DOHH2 (cell line): Measurements from ENCODE around the gene GPR4.
A peak's percentile ranks its signal among the peaks of the same experiment; 100 is the strongest.

Source experiments
- H3F3A ChIP-seq: fragments of 200-600 bp; sonication (generic), shearing (Covaris generic); 2 replicates; pipeline ENCODE4 v1.6.0; 2016; ENCODE audit warnings: antibody characterized with exemption, mild to moderate bottlenecking; ENCODE audit not compliant: control insufficient read depth, insufficient read depth
- H3K27ac ChIP-seq: fragments of 200-600 bp; sonication (generic); 2 replicates; pipeline ENCODE4 v1.5.1; 2014; ENCODE audit warnings: low read depth, mild to moderate bottlenecking, low read length, moderate library complexity
- H3K27me3 ChIP-seq: fragments of 200-600 bp; sonication (generic); 2 replicates; pipeline ENCODE4 v1.6.1; 2014; ENCODE audit warnings: mild to moderate bottlenecking, low read length, mixed read lengths; ENCODE audit not compliant: control insufficient read depth
- H3K36me3 ChIP-seq: fragments of 200-600 bp; sonication (generic); 2 replicates; pipeline ENCODE4 v1.6.1; 2014; ENCODE audit warnings: mild to moderate bottlenecking, low read length, moderate library complexity, mixed read lengths; ENCODE audit not compliant: control insufficient read depth
- H3K4me1 ChIP-seq: fragments of 200-600 bp; sonication (generic); 2 replicates; pipeline ENCODE4 v1.6.1; 2014; ENCODE audit warnings: mild to moderate bottlenecking, low read length, mixed read lengths; ENCODE audit not compliant: control insufficient read depth
- H3K4me2 ChIP-seq: fragments of 200-600 bp; sonication (generic); 2 replicates; pipeline ENCODE4 v1.6.0; 2014; ENCODE audit warnings: mild to moderate bottlenecking, low read length, moderate library complexity
- H3K4me3 ChIP-seq: fragments of 200-600 bp; sonication (generic); 2 replicates; pipeline ENCODE4 v1.5.1; 2014; ENCODE audit warnings: mild to moderate bottlenecking, low read length, mixed read lengths
- H3K79me2 ChIP-seq: fragments of 200-600 bp; sonication (generic); 2 replicates; pipeline ENCODE4 v1.6.1; 2014; ENCODE audit warnings: mild to moderate bottlenecking, low read length, mixed read lengths; ENCODE audit not compliant: control insufficient read depth
- H3K9me2 ChIP-seq: fragments of 200-600 bp; sonication (generic); replicated peaks from 2 replicates; pipeline ENCODE4 v1.6.1; 2014; ENCODE audit warnings: mild to moderate bottlenecking, low read length, mixed read lengths; ENCODE audit not compliant: control insufficient read depth
- H3K9me3 ChIP-seq: fragments of 200-600 bp; sonication (generic); 2 replicates; pipeline ENCODE4 v1.6.1; 2014; ENCODE audit warnings: antibody characterized with exemption, low read length, mixed read lengths; ENCODE audit not compliant: control insufficient read depth, insufficient read depth
- H4K20me1 ChIP-seq: fragments of 200-600 bp; sonication (generic); 2 replicates; pipeline ENCODE4 v1.6.0; 2014; ENCODE audit warnings: low read depth, mild to moderate bottlenecking, antibody characterized with exemption, low read length, moderate library complexity; ENCODE audit not compliant: control insufficient read depth, insufficient read depth
- CTCF ChIP-seq: fragments of 200-600 bp; sonication (generic); IDR thresholded peaks from one replicate; pipeline ENCODE4 v1.5.1; 2014; ENCODE audit warnings: antibody characterized with exemption, mild to moderate bottlenecking, low read depth, low read length; ENCODE audit not compliant: poor library complexity, severe bottlenecking
- EZH2phosphoT487 ChIP-seq: fragments of 200-600 bp; sonication (generic); IDR thresholded peaks from 2 replicates; pipeline ENCODE4 v1.6.1; 2017; ENCODE audit warnings: borderline replicate concordance, mild to moderate bottlenecking, antibody characterized with exemption, low read length, moderate library complexity, mixed read lengths

The GPR4 gene

GRCh38 chr19:45585158-45585577, 16.8 kb downstream of the GPR4 start:
- Histone ChIP-seq H4K20me1 (no peaks in the 10 kb centered on the region), H3K9me3 (no peaks in the 10 kb centered on the region), H3K36me3 (peaks cover 3% of the 10 kb centered on the region; the same call in 1 of the 2 replicates), H3K4me3 (peak overlapping the region; percentile 92), H3K27me3 (no peaks in the 10 kb centered on the region), H3K4me2 (peak overlapping the region; percentile 85), H3K4me1 (peaks cover 10% of the 10 kb centered on the region), H3K79me2 (peaks cover 31% of the 10 kb centered on the region), H3K9me2 (no peaks in the 10 kb centered on the region), H3K27ac (peak overlapping the region; percentile 32; the same call in 1 of the 2 replicates), H3F3A (no peaks in the 10 kb centered on the region; the same call in 1 of the 2 replicates)
- TF ChIP-seq CTCF (no peak), EZH2phosphoT487 (no peak)

- Histone ChIP-seq H3K79me2 (peaks cover 31% of the 10 kb centered on the region), H3K4me3 (peak within 1 kb of the TSS; percentile 92), H3K27ac (peak within 1 kb of the TSS; percentile 70), H3K27me3 (no peaks in the 10 kb centered on the region), H3K4me2 (peak within 1 kb of the TSS; percentile 85), H3F3A (no peaks in the 10 kb centered on the region; the same call in 1 of the 2 replicates), H3K9me2 (no peaks in the 10 kb centered on the region), H3K9me3 (no peaks in the 10 kb centered on the region), H3K36me3 (peaks cover 3% of the 10 kb centered on the region; the same call in 1 of the 2 replicates), H3K4me1 (peaks cover 10% of the 10 kb centered on the region), H4K20me1 (no peaks in the 10 kb centered on the region)
- TF ChIP-seq EZH2phosphoT487 = no peak
- TF ChIP-seq CTCF = no peak
Measured at GRCh38 chr19:45584332-45585157, 17.5 kb downstream of the GPR4 start, which contains the start of gene OPA3. Gene OPA3 (minus strand): TSS chr19:45584802. CDS start chr19:45584764, 38 bp downstream.

- 0 out of 2 replicates have a peak, but pooled peaks cover 2% of the 10 kb centered on the region for H4K20me1 ChIP-seq
- no peak for TF ChIP-seq EZH2phosphoT487
- TF ChIP-seq CTCF = no peak
- no peak overlapping the region for H3K4me3 ChIP-seq
- no peak overlapping the region for H3K27ac ChIP-seq
- H3K79me2 ChIP-seq = peaks cover 39% of the 10 kb centered on the region
- H3F3A ChIP-seq = no peaks in the 10 kb centered on the region; the same call in 1 of the 2 replicates
- peaks cover 3% of the 10 kb centered on the region; the same call in 1 of the 2 replicates for H3K36me3 ChIP-seq
- no peaks in the 10 kb centered on the region for H3K9me2 ChIP-seq
- no peaks in the 10 kb centered on the region for H3K9me3 ChIP-seq
- no peak overlapping the region for H3K4me2 ChIP-seq
- peaks cover 10% of the 10 kb centered on the region for H3K4me1 ChIP-seq
- no peaks in the 10 kb centered on the region for H3K27me3 ChIP-seq
Measured at GRCh38 chr19:45581576-45581975, 20.4 kb downstream of the GPR4 start.
